Endothelial cell of umbilical vein (primary cell): ENCODE results near the gene FOXL1. TPM values are rescaled to one million over a fixed set of nuclear protein-coding genes. Genes with fewer than 3 reads are reported as not detected.

Experiments used
- BruUV-seq: library from RNA; stranded (reverse); fragments of 400-500 nt; replicated peaks from 2 replicates; lab custom pipeline; 2021; lab: Mats Ljungman, UMichigan
- CTCF ChIA-PET: fragments of 300-600, 350-600 bp; sonication (Branson Sonifier 250); formaldehyde crosslinking; loops from one replicate; lab custom pipeline; 2021; ENCODE audit warnings: antibody characterized with exemption, inconsistent platforms; lab: Charles Lee
- POLR2A ChIA-PET: fragments of 300-600, 350-600 bp; sonication (Branson Sonifier 250); formaldehyde crosslinking; loops from one replicate; lab custom pipeline; 2021; ENCODE audit warnings: antibody characterized with exemption, inconsistent platforms; lab: Charles Lee
- DNase-seq: peaks from one replicate; pipeline ENCODE4 v3.0.0-alpha.2; 2011; ENCODE audit warnings: low read depth, low spot score
- FAIRE-seq: peaks from 2 replicates; lab custom pipeline; 2011; peaks lifted over from hg19 to GRCh38; lab: Jason Lieb, UNC
- H2AFZ ChIP-seq: 2 replicates; pipeline ENCODE4 v1.6.0; 2012; ENCODE audit warnings: low read depth, low read length, control low read depth, inconsistent platforms
- H3K27ac ChIP-seq: 2 replicates; pipeline ENCODE4 v1.5.1; 2011; ENCODE audit warnings: low read depth, mild to moderate bottlenecking, control low read depth, low read length, moderate library complexity; ENCODE audit not compliant: insufficient read depth
- H3K27me3 ChIP-seq, 2 experiments: 2 replicates each; pipeline versions ENCODE4 v1.6.0 to v1.6.1; 2011; ENCODE audit warnings: low read length in 2 of 2, mixed read lengths in 1 of 2; ENCODE audit not compliant: control insufficient read depth in 2 of 2, insufficient read depth in 2 of 2
- H3K36me3 ChIP-seq, 2 experiments: 2 replicates in 1 of 2; 3 replicates in 1 of 2; pipeline ENCODE4 v1.5.1; 2011; ENCODE audit warnings: low read length in 2 of 2, mild to moderate bottlenecking in 1 of 2, moderate library complexity in 1 of 2; ENCODE audit not compliant: control insufficient read depth in 2 of 2, insufficient read depth in 2 of 2; ENCODE audit errors: extremely low read depth in 1 of 2
- H3K4me1 ChIP-seq: 3 replicates; pipeline ENCODE4 v1.5.1; 2011; ENCODE audit warnings: mild to moderate bottlenecking, low read length; ENCODE audit not compliant: control insufficient read depth, insufficient read depth; ENCODE audit errors: extremely low read depth
- H3K4me2 ChIP-seq: 2 replicates; pipeline ENCODE4 v1.6.1; 2011; ENCODE audit warnings: low read length, control low read depth, mixed read lengths; ENCODE audit not compliant: insufficient read depth
- H3K4me3 ChIP-seq, 3 experiments: fragments of 200-600 bp in 1 of 3; sonication (generic), shearing (Covaris generic) in 1 of 3; replicated peaks in 1 of 3; 2 replicates each; pipeline ENCODE4 v1.5.1; 2011 to 2016; ENCODE audit warnings: control low read depth in 3 of 3, low read length in 3 of 3, mild to moderate bottlenecking in 2 of 3, inconsistent platforms in 1 of 3, low read depth in 1 of 3, moderate library complexity in 1 of 3; ENCODE audit not compliant: insufficient read depth in 1 of 3
- H3K79me2 ChIP-seq: 2 replicates; pipeline ENCODE4 v1.6.0; 2012; ENCODE audit warnings: low read length, inconsistent platforms; ENCODE audit not compliant: control insufficient read depth, insufficient read depth
- H3K9ac ChIP-seq: replicated peaks from 2 replicates; pipeline ENCODE3; 2011; ENCODE audit warnings: low read length, control low read depth; ENCODE audit not compliant: insufficient read depth; ENCODE audit errors: extremely low read depth
- H3K9me1 ChIP-seq: replicated peaks from 3 replicates; pipeline ENCODE4 v1.6.0; 2011; ENCODE audit warnings: mild to moderate bottlenecking, low read length; ENCODE audit not compliant: control insufficient read depth, insufficient read depth; ENCODE audit errors: extremely low read depth
- H3K9me3 ChIP-seq: replicated peaks from 2 replicates; pipeline ENCODE4 v1.5.1; 2012; ENCODE audit warnings: low read length, inconsistent platforms; ENCODE audit not compliant: control insufficient read depth, insufficient read depth
- H4K20me1 ChIP-seq: replicated peaks from 2 replicates; pipeline ENCODE3; 2011; ENCODE audit warnings: mild to moderate bottlenecking, low read length; ENCODE audit not compliant: control insufficient read depth, insufficient read depth; ENCODE audit errors: extremely low read depth
- CTCF ChIP-seq, 2 donors: IDR thresholded peaks; 1 replicate in 1 of 2; 2 replicates in 1 of 2; pipeline ENCODE4 v1.5.1; 2011; ENCODE audit warnings: low read length in 2 of 2, mild to moderate bottlenecking in 2 of 2, moderate library complexity in 2 of 2, control low read depth in 1 of 2, inconsistent platforms in 1 of 2, low read depth in 1 of 2; ENCODE audit not compliant: insufficient read depth in 1 of 2; ENCODE audit errors: extremely low read depth in 1 of 2
- EZH2 ChIP-seq: IDR thresholded peaks from 2 replicates; pipeline ENCODE4 v1.6.1; 2012; ENCODE audit warnings: borderline replicate concordance, low read depth, mild to moderate bottlenecking, moderate library complexity, low read length, inconsistent platforms; ENCODE audit not compliant: severe bottlenecking
- FOS ChIP-seq: IDR thresholded peaks from 2 replicates; pipeline ENCODE4 v1.6.1; 2011; ENCODE audit warnings: mild to moderate bottlenecking, low read length, moderate library complexity, borderline replicate concordance; ENCODE audit not compliant: insufficient read depth
- GATA2 ChIP-seq: IDR thresholded peaks from 2 replicates; pipeline ENCODE4 v1.7.0; 2011; ENCODE audit warnings: low read depth, mild to moderate bottlenecking, moderate library complexity, mixed read lengths, low read length; ENCODE audit not compliant: insufficient read length, insufficient read depth
- JUN ChIP-seq: IDR thresholded peaks from 2 replicates; pipeline ENCODE4 v1.6.1; 2011; ENCODE audit warnings: borderline replicate concordance, low read depth; ENCODE audit not compliant: insufficient read length, insufficient read depth
- MAX ChIP-seq: IDR thresholded peaks from 2 replicates; pipeline ENCODE4 v1.6.1; 2011; ENCODE audit not compliant: insufficient read depth, insufficient read length
- MYC ChIP-seq: IDR thresholded peaks from one replicate; pipeline ENCODE4 v1.6.1; 2011; ENCODE audit warnings: mild to moderate bottlenecking, low read depth, low read length
- POLR2A ChIP-seq: IDR thresholded peaks from 2 replicates; pipeline ENCODE4 v1.6.1; 2012; ENCODE audit warnings: low read depth, mild to moderate bottlenecking, control low read depth, low read length
- POLR2AphosphoS5 ChIP-seq: IDR thresholded peaks from 2 replicates; pipeline ENCODE4 v1.6.1; 2012; ENCODE audit warnings: low read depth, mild to moderate bottlenecking, control low read depth, low read length, moderate library complexity; ENCODE audit not compliant: insufficient read depth
- dilution Hi-C: fragments of 300-500 bp; cut with MboI; formaldehyde crosslinking; loops from one replicate; pipeline ENCODE4 v1.15.0; 2019; ENCODE audit warnings: low sequenced_read_pairs; ENCODE audit not compliant: extremely low pct_ligation_motif_present
- intact Hi-C: fragments of 100-400 bp; cut with micrococcal nuclease; formaldehyde crosslinking; loops from one replicate; pipeline ENCODE4 v1.10.0; 2022
- polyA plus RNA-seq, 4 experiments: library from polyadenylated mRNA; depleted of rRNA in 3 of 4; stranded (reverse) in 3 of 4; unstranded in 1 of 4; fragments of >200 nt; gene quantifications; 2 replicates each; pipeline versions ENCODE4 v1.2.1 to v1.2.3, GENCODE V29; 2011 to 2012; ENCODE audit warnings: missing spikeins in 1 of 4
- total RNA-seq: library from RNA; stranded (reverse); gene quantifications from 2 replicates; pipeline ENCODE4 v1.2.3, GENCODE V29; 2021

The FOXL1 gene
- total and polyA plus RNA-seq, 2 donors (not counting 3 experiments of a cell fraction or from before 2014, with no cell fraction given): 2.8 to 3.8 TPM

- Histone ChIP-seq H3K9me3 (no peaks in the 10 kb centered on the region), H3K9me1 (no peaks in the 10 kb centered on the region), H3K4me2 (no peak overlapping the region), H3K79me2 (no peaks in the 10 kb centered on the region), H3K36me3 (peaks cover 0 to 6% of the 10 kb centered on the region in 2 experiments), H2AFZ (no peak overlapping the region), H3K27ac (no peak overlapping the region), H3K9ac (no peak overlapping the region), H3K27me3 (no peaks in the 10 kb centered on the region), H3K4me3 (no peak overlapping the region), H4K20me1 (no peaks in the 10 kb centered on the region), H3K4me1 (no peaks in the 10 kb centered on the region)
- POLR2A ChIA-PET: no interaction called here
- no peak for FAIRE-seq
- CTCF ChIA-PET: interaction anchor here (1.3 to 1.6 kb wide), 2 partner anchors 12 to 460 kb away, joined by 3 to 4 read pairs; no protein-coding TSS in a partner anchor
- dilution Hi-C loops: no loop called here
- BruUV-seq: no TSS peak
- intact Hi-C loops: no loop called here
- no peak for DNase-seq
- no peak for TF ChIP-seq POLR2A
- no peak for TF ChIP-seq FOS
Measured at GRCh38 chr16:86532526-86532815, 45.9 kb upstream of the FOXL1 start.

- Histone ChIP-seq H3K36me3 (peaks cover 0 to 9% of the 10 kb centered on the region in 2 experiments), H3K9me3 (no peaks in the 10 kb centered on the region), H3K79me2 (no peaks in the 10 kb centered on the region), H3K27me3 (no peaks in the 10 kb centered on the region), H3K27ac (no peak overlapping the region), H3K4me2 (no peak overlapping the region), H4K20me1 (no peaks in the 10 kb centered on the region), H3K4me1 (no peaks in the 10 kb centered on the region), H3K9me1 (no peaks in the 10 kb centered on the region), H3K4me3 (no peak overlapping the region), H3K9ac (no peak overlapping the region), H2AFZ (no peak overlapping the region)
- TF ChIP-seq JUN (no peak), MYC (no peak), POLR2A (no peak), CTCF (IDR thresholded peaks at IDR 0.05; ENCODE audit: extremely low read depth in 1 of 2, insufficient read depth in 1 of 2, low read depth in 1 of 2, low read length in 2 of 2) (no peak), FOS (no peak), EZH2 (no peak), MAX (no peak), GATA2 (no peak), POLR2AphosphoS5 (no peak)
- dilution Hi-C loops (no loop called here), intact Hi-C loops (no loop called here)
- BruUV-seq: no TSS peak
- DNase-seq (no peak), FAIRE-seq (no peak)
- ChIA-PET CTCF (interaction anchor here (1.2 to 1.3 kb wide), 2 partner anchors 15 to 460 kb away, joined by 4 read pairs; no protein-coding TSS in a partner anchor), POLR2A (no interaction called here)
Measured at GRCh38 chr16:86533076-86533475, 45.3 kb upstream of the FOXL1 start.
